ENCODE data around the gene CCDC47.
A peak's percentile ranks its signal among the peaks of the same experiment; 100 is the strongest.
"Not testable (repeated sequence)": the region's sequence is repeated elsewhere in the genome, so short reads cannot be mapped to it uniquely, and the experiment has no call there.

The CCDC47 gene, protein sequence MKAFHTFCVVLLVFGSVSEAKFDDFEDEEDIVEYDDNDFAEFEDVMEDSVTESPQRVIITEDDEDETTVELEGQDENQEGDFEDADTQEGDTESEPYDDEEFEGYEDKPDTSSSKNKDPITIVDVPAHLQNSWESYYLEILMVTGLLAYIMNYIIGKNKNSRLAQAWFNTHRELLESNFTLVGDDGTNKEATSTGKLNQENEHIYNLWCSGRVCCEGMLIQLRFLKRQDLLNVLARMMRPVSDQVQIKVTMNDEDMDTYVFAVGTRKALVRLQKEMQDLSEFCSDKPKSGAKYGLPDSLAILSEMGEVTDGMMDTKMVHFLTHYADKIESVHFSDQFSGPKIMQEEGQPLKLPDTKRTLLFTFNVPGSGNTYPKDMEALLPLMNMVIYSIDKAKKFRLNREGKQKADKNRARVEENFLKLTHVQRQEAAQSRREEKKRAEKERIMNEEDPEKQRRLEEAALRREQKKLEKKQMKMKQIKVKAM

DNA sequence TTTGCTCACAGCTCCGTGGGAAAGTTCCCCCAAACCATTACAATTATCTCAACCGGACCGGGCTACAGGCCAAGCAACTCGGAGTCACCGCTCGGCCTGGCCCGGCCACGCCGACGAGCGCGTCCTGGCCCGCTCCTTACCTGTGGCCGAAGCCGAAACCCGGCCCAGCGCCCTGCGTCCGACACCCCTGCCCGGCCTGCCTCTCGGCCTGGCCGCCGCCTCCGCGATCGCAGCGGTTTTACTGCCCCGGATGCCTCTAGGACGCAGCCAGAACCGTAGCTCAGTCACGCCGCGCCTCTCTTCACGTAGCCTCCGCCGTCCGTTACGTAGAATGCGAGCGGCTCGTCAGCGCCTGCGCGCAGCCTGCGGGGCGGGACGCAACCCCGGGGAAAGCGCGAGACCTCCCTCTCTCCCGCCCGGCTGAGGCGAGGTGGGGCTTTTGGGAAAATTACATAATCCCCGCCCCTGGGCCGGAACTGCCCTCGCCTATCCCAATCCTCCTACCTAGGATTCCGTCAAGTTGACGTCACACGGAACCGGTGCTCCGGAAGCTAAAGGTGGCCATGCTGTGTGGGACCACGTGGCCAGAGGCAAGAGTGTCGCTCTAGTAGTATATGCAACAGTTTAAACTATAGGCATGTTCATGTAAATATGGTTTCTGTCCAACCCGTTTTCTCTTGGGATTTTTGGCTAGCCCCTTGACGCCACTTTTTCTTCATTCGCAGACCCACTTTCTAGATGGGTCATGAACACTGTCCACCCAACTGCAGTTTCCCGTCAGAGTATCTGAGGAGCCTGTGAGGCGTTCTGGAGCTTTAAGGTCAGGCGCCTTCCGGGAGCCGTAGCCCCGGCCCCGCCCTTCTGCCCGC lies at the start of gene CCDC47:
Gene CCDC47 (minus strand): TSS at position 326 of the 869 bp plus-strand sequence. CDS start 7,422 bp downstream, outside the sequence.
- peak; percentile 96 to 99 (median 98) for DNase-seq

DNA sequence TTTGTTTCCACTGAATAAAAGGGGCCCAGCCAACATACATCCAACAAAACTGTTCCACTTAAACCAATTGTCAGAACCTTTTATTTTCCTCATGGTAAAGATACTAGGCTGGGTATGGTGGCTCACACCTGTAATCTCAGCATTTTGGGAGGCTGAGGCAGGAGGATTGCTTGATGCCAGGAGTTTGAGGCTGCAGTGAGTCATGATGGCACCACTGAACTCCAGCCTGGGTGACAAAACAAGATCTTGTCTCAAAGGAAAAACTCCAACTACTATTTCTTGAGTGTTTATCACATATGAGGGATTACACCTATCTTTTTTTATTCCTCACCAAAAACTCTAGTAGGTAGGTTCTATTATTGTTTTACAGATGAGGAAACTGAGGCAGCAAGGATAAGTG lies 49.1 kb upstream of the CCDC47 start:
- DNase-seq: no peak

DNA sequence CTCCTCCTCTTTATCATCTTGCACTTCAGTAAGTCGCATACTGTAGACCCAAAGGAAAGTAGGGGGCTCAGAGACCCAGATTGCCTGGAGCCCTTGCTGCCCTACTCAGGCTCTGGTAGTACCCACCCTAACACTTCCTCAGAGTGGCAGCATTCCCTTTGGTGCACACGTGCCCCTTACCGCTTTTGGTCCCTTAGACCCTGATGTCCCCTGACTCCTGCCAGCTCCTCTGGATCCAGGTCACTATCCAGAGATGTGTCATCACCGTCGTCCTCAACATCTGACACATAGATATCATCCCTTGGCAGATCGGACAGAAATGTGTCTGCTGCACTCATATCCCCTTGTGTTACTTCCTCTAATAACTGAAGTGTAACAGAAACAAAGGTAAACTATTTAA lies 48.4 kb upstream of the CCDC47 start:
- DNase-seq: no peak

DNA sequence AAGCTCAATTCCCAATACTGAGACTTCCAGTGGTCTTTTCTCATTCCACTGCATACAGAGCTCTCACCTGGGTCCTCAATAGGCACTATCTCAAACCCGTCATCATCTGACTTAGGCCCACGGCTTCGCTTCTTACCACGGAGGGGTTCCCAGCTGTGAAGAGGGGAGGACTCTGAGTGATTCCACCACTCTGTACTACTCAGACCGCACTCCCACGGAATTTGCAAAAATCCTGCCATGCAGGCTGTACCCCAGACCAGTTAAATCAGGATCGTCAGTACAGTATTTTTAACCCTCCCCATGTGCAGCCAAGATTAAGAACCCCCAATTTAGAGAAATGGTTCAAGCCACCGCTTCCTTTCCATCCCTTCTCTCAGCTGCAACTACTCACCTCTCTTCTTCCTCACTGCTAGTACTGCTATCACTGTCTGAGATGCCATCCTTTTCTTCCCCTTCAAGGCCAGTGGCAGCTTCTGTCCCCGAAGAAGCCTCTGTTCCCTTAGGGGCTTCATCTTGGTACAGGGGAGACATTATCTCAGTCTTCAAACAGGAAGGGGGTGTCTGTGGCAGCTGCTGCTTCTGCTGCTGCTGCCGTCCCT lies 47.7 kb upstream of the CCDC47 start:
- no peak for DNase-seq

DNA sequence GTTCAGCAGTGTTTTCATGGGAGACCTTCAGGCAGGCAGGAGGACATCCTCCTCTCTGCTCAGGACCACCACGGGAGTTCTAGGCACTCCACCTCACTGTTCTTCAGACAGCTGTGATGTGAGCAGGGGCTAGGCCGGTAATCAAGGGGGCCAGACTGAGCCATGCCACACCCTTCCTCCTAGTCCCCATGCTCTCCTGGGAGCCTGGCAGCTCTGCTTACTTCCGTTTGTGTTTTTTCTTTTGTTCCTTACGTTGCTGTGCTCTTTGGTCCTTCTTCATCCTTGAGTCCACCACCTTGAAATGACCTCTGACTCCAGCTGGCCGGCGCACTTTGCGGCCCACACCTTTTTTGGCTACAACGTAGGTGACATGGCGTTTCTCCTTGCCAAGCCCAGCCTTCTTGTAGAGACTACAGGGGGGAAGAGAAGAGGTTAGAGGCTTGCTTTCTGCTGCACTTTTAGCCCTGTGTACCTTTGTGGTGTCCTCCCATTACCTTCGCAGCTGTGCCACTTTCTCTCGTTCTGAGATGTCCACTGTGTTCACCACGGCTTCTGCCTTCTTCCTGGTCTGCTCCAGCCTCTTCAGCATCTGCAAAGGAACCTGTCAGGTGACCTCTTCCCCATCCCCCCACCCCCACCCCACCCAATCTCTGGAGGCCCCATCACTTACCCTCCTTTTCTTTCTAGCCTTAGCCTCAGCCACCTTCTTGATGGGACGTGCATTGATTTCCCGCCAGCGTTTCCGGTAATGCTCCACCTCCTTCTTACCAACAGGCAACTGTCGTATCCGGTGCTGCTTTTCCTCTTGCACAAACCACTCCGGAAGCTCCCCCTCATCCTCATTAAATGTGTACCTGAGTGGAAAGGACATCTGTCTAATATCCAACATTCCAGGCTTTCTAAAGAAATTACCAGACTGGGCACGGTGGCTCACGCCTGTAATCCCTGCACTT lies 46.5 kb upstream of the CCDC47 start:
- DNase-seq: peak in 1 of 6 experiments; percentile 11

DNA sequence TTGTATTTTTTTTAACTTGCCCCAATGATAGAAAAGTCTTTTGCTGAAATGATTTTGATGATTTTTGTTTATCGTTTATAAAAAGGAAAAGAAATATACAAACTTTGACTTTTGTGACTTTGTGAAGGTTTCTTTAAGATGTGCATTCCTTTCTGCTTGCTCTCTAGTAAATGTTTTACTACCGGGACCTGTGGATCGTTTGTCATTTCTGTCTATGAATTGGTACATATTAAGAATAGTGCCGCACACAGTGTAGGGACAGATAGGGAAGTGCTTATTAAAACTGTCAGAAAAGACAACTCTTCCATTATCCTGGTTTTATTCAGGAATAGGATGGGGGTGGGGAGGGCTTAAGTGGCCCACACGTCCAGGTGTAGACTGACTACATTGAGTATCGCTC lies 45.7 kb upstream of the CCDC47 start:
- no peak for DNase-seq

DNA sequence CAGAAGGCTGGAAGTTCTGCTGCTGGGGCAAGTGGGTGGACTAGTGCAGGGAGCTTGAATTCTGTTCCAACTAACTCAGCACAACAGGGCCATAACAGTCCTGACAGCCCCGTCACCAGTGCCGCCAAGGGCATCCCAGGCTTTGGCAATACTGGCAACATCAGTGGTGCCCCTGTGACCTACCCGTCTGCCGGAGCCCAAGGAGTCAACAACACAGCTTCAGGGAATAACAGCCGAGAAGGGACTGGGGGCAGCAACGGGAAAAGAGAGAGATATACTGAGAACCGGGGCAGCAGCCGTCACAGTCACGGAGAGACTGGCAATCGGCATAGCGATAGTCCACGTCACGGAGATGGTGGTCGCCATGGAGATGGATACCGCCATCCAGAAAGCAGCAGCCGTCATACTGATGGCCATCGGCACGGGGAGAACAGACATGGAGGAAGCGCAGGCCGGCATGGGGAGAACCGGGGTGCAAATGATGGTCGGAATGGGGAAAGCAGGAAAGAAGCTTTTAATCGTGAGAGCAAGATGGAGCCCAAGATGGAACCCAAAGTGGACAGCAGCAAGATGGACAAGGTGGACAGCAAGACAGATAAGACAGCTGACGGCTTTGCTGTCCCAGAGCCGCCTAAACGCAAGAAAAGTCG lies 44.5 kb upstream of the CCDC47 start:
- no peak for DNase-seq

DNA sequence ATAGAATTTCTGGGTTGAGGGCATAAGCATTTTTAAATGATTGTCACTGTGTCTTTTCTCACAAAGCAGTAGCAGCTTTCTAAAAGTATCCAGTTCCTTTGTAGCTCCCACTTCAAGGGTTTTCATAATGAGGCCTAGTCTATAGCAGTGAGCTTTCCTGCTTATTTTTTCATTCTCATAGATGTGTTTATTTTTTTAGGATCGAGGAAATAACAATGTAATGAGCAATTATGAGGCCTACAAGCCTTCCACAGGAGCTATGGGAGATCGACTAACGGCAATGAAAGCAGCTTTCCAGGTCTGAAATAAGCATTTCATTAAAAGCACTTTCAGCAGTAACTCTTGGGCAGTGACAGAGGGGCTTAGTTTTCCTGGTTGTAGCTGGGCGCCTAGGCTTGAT lies 43.3 kb upstream of the CCDC47 start:
- no peak for DNase-seq

DNA sequence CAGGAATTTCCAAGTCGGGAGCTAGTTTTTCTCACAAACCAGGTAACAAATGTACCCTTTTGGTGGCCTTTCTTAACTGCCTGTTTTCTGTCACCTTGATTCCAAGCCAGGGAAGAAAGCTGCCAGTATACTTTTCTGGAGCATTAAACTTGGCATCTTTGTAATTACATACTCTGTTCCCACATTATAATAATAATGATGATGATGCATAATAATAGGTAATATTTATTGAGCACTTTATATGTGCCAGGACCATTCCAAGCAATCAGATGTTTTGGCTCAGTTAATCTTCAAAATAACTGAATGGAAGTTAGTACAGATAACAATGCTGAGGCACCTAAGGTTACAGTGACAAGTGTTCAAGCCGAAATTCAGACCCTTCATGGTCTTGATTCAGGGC lies 42.7 kb upstream of the CCDC47 start:
- no peak for DNase-seq

DNA sequence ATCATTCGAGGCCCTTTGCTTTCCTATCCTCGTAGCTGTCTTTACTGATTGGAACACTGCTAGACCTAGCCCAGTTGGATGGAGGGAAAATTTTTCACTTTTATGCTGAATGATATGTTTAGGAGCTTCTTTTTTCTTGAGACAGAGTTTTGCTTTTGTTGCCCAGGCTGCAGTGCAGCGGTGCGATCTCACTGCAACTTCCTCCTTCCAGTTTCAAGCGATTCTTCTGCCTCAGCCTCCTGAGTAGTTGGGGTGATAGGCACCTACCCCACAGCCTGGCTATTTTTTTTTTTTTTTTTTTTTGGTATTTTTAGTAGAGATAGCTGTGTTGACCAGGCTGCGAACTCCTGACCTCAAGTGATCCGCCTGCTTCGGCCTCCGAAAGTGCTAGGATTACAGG lies 36.6 kb upstream of the CCDC47 start:
- no peak for DNase-seq

DNA sequence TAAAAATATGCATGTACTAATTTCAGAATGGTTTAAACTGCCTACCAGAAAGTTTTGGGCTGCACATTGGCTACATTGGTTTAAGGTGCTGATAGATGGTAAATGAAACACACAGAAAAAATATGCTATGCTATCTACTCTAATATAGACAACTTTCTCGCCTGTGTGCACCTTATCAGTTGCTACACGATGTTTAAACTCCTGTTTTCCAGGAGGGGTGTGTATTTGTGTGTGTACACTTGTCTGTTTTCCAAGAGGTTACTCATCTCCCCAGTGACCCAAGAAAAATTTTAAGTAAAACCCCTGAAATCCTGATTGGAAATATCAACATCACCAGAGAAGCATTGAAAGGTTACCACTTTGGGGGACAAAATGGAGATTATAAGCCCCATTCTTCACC lies 32.2 kb upstream of the CCDC47 start:
- no peak for DNase-seq

DNA sequence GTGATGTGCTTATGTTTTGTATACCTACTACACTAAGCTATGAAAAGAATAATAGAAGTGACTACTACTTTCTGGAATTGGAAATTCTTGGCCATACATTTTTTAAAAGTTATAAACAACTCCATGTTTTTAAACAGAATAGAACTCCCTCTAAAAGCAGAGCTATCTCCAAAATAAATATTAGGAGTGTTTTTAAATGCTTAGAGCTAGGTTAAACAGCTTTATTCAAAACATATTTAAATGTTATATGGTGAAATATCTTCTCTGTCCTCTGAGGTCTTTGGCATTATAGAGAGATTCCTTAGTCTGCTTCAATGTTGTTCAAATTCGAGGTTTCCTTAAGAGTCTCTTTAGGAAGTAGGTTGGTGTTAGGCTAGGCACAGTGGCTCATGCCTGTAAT lies 30.9 kb upstream of the CCDC47 start:
- DNase-seq: no peak

DNA sequence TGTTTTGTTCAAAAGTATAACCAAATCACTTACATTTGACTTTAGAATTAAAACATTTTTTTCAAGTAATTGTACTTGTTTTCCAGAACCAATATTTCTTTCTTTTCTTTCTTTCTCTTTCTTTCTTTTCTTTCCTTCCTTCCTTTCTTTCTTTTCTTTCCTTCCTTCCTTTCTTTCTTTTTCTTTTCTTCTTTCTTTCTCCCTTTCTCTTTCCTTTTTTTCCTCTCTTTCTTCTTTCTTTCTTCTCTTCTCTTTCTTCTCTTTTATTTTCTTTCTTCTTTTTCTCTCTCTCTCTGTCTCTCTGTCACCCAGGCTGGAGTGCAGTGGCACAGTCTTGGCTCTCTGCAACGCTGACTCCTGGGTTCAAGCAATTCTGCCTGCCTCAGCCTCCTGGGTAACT lies 27.4 kb upstream of the CCDC47 start:
- no peak for DNase-seq

DNA sequence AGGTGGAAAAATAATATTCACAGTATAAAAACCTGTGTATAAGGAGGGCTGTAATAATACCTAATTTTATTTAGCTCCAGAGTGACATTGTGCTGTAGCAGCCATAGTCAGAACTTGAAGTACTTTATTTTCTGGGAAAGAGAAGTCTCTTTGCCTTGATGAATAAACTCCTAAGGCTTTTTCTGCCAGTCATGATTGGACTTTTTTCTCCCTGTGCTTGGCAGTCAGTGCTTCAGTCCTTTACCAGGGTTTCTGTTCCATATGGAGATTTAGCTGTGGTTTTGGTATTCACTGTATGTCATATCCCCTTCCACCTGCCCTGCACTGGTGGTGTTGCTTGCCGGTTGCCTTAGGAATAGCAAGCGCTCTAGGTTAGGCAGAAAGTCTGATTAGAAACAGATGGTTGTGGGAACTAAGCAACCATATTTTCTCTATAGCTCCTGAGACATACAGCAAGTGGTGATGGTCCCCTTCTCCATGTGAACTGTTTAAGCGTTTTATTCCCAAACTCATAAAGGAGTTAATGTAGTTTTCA lies 25.2 kb upstream of the CCDC47 start:
- DNase-seq: no peak

DNA sequence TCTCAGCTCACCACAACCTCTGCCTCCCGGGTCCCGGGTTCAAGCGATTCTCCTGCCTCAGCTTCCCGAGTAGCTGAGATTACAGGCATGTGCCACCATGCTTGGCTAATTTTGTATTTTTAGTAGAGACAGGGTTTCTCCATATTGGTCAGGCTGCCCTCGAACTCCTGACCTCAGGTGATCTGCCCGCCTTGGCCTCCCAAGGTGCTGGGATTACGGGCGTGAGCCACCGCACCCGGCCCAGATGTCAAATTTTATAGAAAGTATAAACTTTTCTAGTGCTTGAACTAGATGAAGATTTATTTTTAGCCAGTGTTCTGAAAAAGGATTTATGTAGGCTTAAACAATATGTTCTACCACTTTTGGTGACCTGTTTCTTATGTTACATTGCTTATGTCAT lies 23.0 kb upstream of the CCDC47 start:
- DNase-seq: not testable (repeated sequence)

DNA sequence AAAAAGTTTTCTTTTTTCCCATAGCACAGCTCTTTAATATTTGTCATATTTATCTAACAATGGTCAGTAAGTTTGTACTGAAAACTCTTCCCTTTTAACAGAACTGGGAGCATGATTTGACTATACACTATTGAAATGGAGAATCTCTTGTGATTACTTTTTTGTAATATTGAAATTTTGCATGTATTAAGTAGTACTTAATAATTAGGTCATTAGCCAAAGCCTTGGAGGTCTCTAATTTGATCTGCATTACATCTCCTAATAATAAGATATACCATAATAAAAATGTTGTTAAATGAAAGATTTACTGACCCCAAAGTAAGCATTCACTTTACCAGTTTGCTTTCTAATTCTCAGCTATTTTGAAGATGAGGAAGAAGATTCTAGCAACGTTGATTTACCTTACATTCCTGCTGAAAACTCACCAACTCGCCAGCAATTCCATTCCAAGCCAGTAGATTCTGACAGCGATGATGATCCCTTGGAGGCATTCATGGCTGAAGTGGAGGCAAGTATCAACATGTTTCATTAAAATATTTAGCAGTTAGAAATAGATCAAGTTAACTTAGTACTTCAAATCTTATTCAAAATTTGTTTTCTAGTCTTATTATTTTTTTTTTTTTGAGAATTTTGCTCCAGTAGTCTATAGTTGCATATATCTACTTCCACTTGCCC lies 18.8 kb upstream of the CCDC47 start:
- no peak for DNase-seq

DNA sequence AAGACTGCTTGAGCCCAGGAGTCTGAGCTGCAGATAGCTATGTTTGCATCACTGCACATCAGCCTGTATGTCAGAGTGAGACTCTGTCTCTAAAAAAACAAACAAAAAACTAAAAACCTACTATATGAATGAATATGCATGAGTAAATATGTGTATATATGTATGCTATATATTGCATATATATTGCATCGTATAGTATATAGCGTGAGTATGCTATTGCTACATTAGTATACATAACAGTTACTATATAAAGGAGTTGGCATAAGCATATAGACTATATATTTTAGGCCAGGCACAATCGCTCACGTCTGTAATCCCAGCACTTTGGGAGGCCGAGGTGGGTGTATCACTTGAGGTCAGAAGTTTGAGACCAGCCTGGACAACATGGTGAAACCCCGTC lies 16.7 kb upstream of the CCDC47 start:
- DNase-seq: no peak

DNA sequence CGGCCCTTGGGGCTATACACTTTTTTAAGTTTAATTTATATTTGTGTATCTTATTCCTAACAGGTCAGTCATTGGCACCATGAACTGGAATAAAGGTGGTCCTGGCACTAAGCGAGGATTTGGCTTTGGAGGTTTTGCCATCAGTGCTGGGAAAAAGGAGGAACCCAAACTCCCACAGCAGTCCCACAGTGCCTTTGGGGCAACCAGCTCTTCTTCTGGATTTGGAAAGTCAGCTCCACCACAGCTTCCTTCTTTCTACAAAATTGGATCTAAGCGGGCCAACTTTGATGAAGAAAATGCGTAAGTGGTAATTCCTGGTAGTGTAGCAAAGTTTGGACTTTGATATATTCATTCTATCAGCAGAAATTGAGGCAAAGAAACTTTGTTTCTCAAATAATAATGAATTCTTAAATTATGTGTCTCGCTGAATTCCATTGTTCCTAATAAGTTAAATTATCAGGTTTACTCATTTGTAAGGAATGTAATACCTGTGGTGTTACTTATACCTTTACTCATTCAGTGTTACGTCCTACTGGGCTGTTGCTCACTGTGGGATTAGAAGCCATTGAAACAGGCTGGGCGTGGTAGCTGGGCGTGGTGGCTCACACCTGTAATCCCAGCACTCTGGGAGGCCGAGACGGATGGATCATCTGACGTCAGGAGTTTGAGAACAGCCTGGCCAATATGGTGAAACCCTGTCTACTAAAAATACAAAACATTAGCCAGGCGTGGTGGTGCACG lies 13.7 kb upstream of the CCDC47 start:
- DNase-seq: no peak

DNA sequence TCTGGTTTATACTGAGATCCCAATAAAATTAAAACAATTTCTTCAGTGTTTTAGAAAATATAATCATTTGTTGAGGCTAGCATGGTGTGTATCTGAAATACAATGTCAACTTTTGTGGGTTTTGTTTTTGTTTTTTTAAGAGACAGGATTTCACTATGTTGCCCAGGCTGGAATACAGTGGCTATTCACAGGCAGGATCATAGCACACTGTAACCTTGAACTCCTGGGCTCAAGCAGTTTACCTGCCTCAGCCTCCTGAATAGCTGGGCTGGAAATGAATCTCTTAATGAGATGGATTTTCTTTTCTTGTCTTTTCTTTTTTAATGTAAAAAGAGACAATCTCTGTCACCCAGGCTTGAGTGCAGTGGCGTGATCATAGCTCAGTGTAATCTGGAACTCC lies 12.7 kb upstream of the CCDC47 start:
- no peak for DNase-seq

DNA sequence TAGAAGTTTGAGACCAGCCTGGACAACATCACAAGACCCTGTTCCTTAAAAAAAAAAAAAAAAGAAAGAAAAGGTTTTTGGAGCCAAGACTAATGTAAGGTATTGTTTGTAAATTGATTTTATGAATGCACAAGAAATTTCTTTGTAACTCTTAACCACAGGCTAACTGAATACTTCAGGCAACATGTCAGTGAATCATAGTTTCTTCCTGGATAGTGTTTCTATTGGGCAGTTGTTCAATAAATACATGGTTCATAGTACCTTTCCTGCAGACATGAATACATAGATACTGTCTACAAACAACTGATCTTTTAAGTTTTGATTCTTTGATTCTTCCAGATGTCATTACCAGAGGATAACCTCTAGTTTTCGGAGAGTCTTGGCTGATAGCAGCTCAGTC lies 12.2 kb upstream of the CCDC47 start:
- DNase-seq: no peak
